SHP77 (cell line): ENCODE results near the gene PPP1CB.
"Not testable (repeated sequence)": the region's sequence is repeated elsewhere in the genome, so short reads cannot be mapped to it uniquely, and the experiment has no call there.

Experiments
- DNase-seq, 2 experiments: peaks; one replicate each; lab custom pipeline; 2025; lab: John Stamatoyannopoulos, UW

Gene PPP1CB

DNA sequence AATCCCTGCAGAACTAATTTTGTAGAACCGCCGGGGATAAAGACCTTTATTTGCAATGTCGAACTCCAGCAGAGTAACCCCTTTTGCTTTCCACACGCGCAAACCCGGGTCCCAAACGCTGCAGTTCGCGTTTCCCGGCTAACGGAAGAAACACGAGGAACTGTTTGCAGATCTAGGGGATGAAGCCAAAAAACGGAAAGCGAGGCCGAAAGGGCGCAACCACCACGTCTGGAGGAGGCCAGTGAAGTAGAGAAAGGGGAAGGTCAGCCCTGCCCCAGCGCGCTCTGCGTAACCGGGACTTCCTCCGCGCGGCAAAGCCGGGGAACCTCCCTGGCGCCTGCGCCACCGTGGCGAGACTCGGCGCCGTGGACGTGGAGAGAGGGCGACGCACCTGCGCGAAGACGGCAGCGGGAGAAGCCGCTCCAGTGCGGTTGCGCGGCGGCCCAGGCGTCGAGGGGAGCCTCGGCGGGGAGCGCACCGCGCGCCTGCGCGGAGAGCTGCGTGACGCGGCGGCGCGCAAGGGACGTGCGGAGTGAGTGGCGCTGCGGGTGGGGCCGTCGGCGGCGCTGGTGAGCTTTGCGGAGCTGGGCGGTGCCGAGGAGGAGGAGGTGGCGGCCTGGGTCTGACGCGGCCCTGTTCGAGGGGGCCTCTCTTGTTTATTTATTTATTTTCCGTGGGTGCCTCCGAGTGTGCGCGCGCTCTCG is at the start of gene PPP1CB:
Gene PPP1CB, plus strand, starts transcription at position 579 of the 704 bp plus-strand sequence. CDS start 295 bp downstream, outside the sequence.
- DNase-seq = peak; percentile 89 to 96

DNA sequence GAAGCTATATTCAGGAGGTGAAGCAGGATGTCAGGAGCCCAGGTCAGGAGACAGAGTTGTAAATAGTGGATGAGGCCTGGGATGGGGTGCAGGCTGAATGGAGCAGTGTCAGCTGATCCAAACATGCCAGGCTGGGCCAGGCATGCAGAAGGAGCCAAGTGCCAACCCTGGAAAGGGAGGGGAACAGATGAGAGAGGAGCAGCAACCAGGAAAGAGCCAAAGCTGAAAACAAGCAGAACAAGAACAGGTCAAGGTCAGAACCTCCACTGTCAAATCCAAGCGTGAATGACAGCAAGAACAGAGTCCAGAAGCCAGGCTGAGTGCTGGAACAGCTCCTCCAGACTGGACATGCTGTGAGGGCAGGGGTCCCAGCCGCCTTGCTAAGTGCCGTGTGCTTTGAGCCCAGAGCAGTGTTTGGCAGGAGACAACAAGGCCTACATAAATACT is 49.2 kb upstream of the PPP1CB start:
- no peak for DNase-seq

DNA sequence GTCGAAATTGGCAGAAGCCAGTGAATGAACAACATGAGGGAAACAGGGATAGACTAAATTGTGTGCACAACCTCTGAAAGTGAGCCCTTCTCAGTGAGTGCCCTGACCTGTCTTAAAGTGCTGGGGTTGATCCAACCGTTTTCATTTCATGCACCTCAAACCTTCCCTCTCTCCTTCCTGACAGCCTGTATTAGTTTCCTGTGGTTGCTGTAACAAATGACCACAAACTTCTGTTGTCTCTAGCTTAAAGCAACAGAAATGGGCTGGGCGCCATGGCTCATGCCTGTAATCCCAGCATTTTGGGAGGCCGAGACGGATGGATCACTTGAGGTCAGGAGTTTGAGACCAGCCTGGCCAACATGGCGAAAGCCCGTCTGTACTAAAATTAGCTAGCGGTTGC is 48.8 kb upstream of the PPP1CB start:
- DNase-seq = no peak

DNA sequence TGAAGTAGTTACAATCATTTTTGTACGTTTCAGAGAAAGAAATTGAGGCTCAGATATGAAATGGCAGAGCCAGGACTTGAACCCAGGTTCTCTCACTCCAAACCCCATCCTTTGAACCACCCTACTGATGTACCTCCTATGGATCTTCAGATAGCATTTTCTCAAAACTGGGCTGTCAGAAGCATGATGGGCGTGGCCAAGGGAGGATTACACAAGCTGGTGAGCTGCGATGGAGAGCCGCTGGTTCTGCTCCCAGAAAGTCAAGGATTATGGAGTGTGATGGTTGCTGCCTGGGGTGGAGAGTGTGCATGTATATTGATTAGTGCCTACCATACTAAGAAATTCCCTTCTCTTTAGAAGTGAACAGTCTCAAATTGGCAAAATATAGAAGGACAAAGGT is 47.0 kb upstream of the PPP1CB start:
- DNase-seq = no peak

DNA sequence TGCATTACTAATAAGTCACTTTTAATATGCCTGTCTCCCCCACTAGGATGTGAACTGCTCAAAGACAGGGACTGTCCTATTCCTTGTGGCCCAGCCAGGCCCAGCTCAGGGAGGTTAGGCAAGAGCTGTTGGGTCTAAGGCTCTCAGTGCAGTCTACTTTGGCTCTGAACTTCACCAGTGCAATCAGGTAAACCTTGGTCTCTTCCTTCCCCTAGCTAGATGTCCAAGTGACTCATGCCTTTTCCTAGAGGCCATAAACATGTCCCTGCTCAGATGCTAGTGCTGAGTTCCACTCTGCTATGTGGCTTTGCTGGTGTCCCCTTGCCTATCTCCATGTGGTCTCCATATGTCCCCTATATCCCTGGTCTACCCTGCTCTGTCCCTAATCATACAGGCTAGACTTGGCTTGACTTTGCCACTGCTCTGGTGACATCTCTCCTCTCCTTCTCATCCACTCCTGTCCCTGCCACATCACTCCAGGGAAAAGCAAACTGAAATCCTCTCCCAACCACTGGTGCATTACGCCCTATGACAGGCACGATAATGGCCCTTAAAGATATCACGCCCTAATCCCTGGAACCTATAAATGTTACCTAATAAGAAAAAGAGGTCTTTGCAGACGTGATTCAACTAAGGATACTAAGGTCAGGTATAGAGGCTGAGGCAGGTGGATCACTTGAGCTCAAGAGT is 45.7 kb upstream of the PPP1CB start:
- no peak for DNase-seq

DNA sequence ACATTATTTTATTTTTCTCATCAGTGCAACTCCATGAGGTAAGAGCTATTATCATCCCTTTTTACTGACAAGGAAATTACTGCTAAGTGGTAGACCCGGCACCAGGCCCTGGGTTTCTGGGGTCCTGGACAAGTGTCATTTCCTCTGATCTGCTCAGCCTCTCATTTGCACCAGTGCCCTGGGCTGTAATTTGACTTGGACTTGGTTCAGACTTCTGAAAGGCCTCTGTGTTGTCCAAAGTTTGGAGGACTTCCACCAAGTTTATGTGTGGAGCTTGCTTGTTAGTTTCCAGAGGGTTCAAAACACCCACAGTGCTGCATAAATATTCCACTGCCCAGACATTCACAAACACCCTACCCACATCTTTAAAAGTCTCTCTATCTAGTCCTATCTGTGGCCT is 44.0 kb upstream of the PPP1CB start:
- DNase-seq = no peak

DNA sequence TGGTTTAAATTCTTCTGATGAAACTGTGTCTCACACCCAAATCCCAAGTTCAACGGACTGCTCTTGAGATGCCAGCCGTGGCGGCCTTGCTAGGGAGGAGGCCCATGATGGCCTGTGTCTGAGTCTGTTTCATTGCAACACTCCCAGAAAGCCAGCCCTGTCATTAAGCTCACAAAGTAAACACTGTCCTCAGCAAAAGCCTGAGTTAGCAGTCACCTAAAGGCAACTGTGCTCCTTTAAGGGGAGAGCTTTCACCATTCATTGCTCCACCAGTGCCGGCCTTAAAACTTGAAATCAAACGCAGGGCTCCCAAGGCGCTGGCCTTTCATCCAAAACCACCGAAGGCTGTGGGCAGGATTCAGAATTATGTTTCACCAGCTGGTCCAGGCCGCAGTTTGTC is 42.5 kb upstream of the PPP1CB start:
- DNase-seq = peak; percentile 12 to 49

DNA sequence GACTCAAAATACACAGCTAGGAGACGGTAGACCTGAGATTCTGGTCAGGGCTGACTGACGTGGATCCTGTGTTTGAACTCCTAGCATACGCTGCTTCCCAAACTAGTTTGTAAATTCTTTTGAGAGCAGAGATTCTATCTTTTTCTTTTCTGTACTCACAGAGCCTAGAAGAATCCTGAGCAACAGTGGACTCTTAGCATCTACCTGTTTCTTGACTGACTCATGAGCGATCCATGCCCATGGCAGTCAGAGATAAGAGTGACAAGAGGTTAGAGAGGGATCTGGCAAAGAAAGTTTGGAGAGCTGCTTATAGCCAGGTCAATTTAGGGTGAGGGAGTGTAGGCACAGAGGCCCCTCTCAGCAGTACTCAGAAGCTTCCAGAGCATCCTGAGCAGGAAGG is 41.1 kb upstream of the PPP1CB start:
- no peak for DNase-seq

DNA sequence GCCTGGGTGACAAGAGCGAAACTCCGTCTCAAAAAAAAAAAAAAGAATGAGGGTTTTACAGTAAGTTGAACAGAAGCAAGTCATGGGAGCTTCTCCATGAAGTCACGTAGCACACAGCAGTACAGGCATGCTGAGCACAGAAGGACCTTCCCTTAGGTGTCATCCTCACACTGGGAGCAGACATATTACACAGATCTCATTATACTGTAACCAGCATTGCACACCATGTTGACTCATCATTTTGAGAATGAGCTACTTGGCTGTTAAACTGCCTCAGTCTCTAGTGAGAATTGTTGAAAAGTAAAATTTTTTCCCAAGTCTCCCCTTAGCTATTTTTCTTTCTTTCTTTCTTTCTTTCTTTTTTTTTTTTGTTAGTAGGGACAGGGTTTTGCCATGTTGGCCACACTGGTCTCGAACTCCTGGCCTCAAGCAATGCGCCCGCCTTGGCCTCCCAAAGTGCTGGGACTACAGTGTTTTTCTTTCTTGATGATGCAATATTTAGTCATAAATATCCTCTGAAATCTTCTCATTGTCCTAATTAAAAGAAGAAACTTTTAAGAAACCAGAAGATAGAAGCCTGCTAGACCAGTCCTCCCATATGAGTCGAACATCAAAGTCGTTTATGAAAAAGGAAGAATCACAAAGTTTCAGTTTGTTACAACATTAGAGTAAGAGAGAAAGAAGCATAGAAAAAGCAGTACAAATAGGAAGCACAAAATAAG is 37.9 kb upstream of the PPP1CB start:
- DNase-seq = no peak

DNA sequence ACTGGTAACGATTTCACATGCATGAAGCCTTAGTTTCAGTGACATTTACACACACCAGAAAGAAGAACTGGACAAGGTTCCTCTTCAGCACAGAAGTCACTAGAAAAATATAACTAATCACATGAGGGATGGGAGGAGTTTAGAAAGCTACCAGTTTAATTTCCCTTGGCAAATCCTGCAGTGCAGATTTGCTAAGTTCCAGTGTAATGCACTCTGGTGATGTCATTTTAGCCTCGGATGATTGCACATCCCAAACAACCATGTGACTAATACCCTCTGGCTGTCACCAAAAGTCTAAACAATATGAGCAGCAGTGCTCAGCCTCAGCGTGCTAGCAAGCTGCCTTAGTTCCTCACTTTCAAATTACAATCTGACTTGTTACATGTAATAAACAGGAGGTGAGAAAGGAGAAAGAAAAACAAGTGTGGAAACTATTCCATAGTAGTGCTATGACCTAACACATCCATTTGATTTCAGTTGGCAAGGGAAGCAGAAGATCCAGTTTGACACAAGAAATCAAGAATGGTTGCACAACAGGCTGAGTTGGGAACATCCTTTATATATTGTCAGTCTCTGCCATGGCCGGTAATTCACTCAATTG is 35.3 kb upstream of the PPP1CB start:
- DNase-seq = peak; percentile 66 to 78

DNA sequence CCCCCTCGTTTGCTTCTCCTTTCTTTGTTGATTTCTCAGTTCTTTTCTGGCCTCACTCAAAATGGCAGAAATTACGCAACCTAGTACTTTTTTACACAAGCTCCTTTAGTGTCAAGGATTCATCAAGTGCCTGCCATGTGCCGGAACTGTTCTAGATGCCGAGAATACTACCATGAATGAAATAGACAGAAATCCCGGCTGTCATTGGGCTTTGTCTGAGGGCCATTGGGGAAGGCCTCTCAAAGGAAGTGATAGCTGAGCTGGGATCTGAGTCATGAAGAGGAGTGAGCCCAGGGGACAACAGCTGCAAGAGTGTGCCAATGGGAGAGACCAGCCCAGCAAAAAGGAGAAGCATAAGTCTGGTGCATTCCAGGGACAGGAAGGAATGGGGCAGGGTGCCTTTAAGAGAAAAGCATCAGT is 34.3 kb upstream of the PPP1CB start:
- DNase-seq = peak; percentile 64 to 68

DNA sequence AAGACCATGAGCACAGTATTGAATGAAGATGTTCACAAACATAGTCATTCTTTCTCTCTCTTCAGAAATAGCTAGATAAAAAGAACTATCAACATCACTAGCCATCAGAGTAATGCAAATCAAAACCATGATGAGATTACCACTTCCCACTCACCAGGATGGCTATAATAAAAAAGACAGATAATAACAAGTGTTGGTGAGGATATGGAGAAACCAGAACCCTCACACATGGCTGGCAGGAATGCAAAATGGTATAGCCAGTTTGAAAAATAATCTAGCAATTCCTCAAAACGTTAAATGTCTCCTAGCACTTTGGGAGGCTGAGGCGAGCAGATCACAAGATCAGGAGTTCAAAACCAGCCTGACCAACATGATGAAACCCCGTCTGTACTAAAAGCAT is 31.3 kb upstream of the PPP1CB start:
- DNase-seq = no peak

DNA sequence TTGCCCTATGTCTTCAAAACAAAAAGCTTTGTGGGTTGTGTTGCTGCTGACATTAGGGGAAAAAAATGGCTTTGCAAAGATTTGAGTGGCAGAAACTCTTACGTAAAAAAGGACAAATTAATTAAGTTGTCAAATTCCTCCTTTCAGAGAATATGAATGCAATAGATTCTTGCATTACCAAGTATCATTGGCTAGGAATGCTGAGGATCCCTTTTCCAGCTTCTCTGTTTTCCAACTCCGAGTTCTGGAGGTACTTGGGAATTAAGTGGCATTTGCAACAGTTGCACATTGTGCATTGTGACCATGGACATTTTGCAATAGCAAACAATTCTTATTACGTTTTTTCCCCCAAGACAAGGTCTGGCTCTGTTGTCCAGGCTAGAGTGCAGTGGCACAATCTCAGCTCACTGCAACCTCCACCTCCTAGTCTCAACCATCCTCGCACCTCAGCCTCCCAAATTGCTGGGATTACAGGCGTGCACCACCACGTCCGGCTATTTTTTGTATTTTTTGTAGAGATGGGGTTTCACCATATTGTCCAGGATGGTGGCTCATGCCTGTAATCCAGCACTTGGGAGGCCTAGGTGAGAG is 29.9 kb upstream of the PPP1CB start:
- no peak for DNase-seq

DNA sequence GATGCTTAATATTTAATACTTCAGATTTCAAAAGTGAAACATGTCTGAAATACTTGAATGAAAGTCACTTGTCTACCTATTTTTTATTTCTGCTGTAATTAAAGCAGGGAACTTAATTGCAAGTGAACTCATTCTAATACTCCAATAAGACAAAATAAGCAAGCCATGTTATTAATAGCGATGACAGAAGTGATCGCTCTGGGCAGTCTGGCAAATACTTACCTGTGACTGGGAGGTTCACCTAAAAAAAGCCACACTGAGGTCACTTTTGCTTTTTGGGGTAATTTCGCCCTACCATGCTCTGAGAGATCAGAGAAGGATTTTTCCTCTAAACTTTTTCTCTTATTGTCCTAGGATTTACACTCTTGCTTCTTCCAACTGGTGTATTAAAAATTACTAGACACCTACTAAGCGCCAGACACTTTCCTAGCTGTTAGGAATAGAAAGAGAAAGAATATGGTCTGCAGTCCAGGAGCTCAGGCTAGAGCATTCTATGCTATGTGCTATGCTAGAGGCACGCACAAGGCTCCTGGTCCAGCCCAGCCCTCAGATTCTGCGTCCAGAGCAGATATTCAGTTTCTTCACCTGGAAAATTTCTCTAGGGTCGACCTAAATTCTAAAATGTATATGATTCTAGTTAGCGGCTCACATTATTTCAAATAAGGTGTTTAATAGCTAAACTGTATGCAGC is 26.5 kb upstream of the PPP1CB start:
- no peak for DNase-seq

DNA sequence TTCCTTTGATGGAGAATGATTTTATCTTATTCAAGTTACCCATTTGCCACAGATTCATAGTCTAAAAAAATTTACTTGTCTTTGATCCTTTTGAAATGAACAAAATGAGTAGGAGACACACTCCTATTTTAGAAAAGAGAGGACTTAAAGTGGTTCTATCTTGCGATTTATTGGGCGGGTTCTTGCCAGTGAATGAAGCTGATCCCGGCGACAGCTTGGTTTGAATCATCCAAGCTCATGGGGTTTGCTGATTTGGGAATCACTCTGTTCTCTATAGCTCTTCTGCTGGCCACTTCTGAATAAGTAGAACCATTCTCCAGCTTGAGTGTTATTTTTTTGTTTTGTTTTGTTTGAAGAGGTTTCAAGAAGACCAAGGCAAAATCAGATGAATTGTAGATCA is 25.5 kb upstream of the PPP1CB start:
- no peak for DNase-seq

DNA sequence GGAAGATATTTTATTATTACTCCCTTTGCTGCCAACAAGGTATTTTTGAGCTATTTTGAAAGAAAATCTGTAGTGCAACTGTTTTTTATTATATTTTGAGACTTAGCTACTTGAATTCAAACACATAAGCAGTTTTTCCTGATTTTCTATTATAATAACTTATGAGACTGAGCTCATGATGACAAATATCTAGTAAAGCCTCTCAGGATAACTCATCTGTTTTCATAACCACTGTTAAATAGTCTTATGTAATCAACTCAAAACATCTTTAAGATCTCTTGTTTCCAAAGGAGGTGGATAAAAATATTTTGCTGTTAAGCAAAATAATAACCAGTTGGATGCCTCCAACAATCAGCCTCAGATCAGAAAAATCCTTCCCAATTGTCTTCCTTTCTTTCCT is 21.9 kb upstream of the PPP1CB start:
- no peak for DNase-seq

DNA sequence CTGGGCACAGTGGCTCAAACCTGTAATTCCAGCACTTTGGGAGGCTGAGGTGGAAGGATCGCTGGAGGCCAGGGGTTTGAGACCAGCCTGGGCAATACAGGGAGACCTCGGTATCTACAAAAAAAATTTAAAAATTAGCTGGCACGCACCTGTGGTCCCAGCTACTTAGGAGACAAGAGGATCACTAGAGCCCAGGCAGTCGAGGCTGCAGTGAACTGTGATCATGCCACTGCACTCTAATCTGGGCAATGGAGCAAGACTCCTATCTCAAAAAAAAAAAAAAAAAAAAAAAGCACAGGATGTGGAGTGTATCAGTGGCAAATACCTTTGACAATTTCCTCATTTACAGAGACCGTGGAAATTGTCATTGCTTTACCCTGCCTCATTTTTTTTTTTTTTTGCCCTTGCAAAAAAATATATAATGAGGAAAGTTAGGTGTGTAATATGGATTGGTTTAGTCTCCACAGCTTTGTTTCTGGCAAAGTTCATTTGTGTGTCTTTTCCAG is 20.9 kb upstream of the PPP1CB start:
- DNase-seq = no peak

DNA sequence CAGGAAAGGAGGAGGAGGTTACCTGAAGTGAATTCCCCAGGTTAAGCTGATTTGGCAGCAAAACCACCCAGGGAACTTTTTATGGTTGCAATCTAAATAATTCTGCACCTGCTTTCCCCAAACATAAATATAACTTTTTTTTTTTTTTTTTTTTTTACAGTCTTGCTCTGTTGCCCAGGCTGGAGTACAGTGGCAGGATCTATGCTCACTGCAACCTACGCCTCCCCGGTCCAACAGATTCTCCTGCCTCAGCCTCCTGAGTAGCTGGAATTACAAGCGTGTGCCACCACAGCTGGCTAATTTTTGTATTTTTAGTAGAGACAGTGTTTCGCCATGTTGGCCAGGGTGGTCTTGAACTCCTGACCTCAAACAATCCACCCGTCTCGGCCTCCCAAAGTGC is 16.1 kb upstream of the PPP1CB start:
- no peak for DNase-seq

DNA sequence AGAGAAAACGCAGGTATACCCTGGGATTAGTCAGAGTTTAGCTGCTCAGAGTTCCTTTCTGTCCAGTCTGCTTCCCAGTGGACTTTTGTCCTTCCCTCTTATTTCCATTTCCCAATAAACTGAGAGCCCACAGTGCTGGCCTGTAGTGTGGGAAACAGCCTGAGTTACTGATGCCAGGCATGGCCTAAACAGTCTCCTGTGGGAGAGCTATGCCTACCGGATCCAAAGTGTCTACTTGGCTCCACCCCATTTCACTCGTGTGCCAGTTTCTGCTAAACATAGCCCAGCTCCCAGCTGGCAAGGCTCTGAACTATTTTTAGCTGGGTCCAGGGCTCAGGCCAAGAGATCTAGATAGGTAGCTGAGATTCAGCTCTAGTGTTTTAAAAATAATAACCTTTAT is 15.6 kb upstream of the PPP1CB start:
- DNase-seq = peak; percentile 66 to 82

DNA sequence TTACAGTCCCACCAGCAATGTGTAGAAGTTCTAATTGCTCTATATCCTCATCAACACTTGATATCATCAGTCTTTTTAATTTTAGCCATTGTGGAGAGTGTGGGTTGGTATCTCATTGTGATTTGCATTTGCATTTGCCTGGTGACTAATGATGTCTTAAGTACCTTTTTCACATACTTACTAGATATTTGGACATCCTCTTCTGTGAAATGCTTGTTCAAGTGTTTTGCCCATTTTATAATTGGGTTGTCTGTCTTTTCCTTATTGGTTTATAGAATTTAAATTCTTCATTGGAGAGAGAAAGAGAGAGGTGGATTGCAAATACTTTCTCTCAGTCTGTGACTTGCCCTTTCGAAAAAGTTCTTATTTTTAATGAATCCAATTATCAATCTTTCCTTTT is 14.0 kb upstream of the PPP1CB start:
- no peak for DNase-seq

DNA sequence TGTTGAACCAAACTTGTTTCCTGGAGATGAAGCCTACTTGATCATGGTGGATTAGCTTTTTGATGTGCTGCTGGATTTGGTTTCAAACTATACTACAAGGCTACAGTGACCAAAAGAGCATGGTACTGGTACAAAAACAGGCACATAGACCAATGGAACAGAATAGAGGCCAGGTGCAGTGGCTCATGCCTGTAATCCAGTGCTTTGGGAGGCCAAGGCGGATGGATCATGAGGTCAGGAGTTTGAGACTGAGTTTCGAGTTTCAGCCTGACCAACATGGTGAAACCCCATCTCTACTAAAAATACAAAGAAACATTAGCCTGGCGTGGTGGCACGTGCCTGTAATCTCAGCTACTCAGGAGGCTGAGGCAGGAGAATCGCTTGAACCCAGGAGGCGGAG is 9.0 kb upstream of the PPP1CB start:
- DNase-seq = not testable (repeated sequence)
